Endothelial cell of umbilical vein (primary cell): ENCODE data around the gene P2RY2. TPM values are rescaled to one million over a fixed set of nuclear protein-coding genes. Genes with fewer than 3 reads are reported as not detected.
A peak's percentile ranks its signal among the peaks of the same experiment; 100 is the strongest.

Experiments
- BruUV-seq: library from RNA; stranded (reverse); fragments of 400-500 nt; replicated peaks from 2 replicates; lab custom pipeline; 2021; lab: Mats Ljungman, UMichigan
- CTCF ChIA-PET: fragments of 300-600, 350-600 bp; sonication (Branson Sonifier 250); formaldehyde crosslinking; loops from one replicate; lab custom pipeline; 2021; ENCODE audit warnings: antibody characterized with exemption, inconsistent platforms; lab: Charles Lee
- POLR2A ChIA-PET: fragments of 300-600, 350-600 bp; sonication (Branson Sonifier 250); formaldehyde crosslinking; loops from one replicate; lab custom pipeline; 2021; ENCODE audit warnings: antibody characterized with exemption, inconsistent platforms; lab: Charles Lee
- DNase-seq: peaks from one replicate; pipeline ENCODE4 v3.0.0-alpha.2; 2011; ENCODE audit warnings: low read depth, low spot score
- FAIRE-seq: peaks from 2 replicates; lab custom pipeline; 2011; peaks lifted over from hg19 to GRCh38; lab: Jason Lieb, UNC
- H2AFZ ChIP-seq: 2 replicates; pipeline ENCODE4 v1.6.0; 2012; ENCODE audit warnings: low read depth, low read length, control low read depth, inconsistent platforms
- H3K27ac ChIP-seq: 2 replicates; pipeline ENCODE4 v1.5.1; 2011; ENCODE audit warnings: low read depth, mild to moderate bottlenecking, control low read depth, low read length, moderate library complexity; ENCODE audit not compliant: insufficient read depth
- H3K27me3 ChIP-seq, 2 experiments: 2 replicates each; pipeline versions ENCODE4 v1.6.0 to v1.6.1; 2011; ENCODE audit warnings: low read length in 2 of 2, mixed read lengths in 1 of 2; ENCODE audit not compliant: control insufficient read depth in 2 of 2, insufficient read depth in 2 of 2
- H3K36me3 ChIP-seq, 2 experiments: 2 replicates in 1 of 2; 3 replicates in 1 of 2; pipeline ENCODE4 v1.5.1; 2011; ENCODE audit warnings: low read length in 2 of 2, mild to moderate bottlenecking in 1 of 2, moderate library complexity in 1 of 2; ENCODE audit not compliant: control insufficient read depth in 2 of 2, insufficient read depth in 2 of 2; ENCODE audit errors: extremely low read depth in 1 of 2
- H3K4me1 ChIP-seq: 3 replicates; pipeline ENCODE4 v1.5.1; 2011; ENCODE audit warnings: mild to moderate bottlenecking, low read length; ENCODE audit not compliant: control insufficient read depth, insufficient read depth; ENCODE audit errors: extremely low read depth
- H3K4me2 ChIP-seq: 2 replicates; pipeline ENCODE4 v1.6.1; 2011; ENCODE audit warnings: low read length, control low read depth, mixed read lengths; ENCODE audit not compliant: insufficient read depth
- H3K4me3 ChIP-seq, 3 experiments: fragments of 200-600 bp in 1 of 3; sonication (generic), shearing (Covaris generic) in 1 of 3; replicated peaks in 1 of 3; 2 replicates each; pipeline ENCODE4 v1.5.1; 2011 to 2016; ENCODE audit warnings: control low read depth in 3 of 3, low read length in 3 of 3, mild to moderate bottlenecking in 2 of 3, inconsistent platforms in 1 of 3, low read depth in 1 of 3, moderate library complexity in 1 of 3; ENCODE audit not compliant: insufficient read depth in 1 of 3
- H3K79me2 ChIP-seq: 2 replicates; pipeline ENCODE4 v1.6.0; 2012; ENCODE audit warnings: low read length, inconsistent platforms; ENCODE audit not compliant: control insufficient read depth, insufficient read depth
- H3K9ac ChIP-seq: replicated peaks from 2 replicates; pipeline ENCODE3; 2011; ENCODE audit warnings: low read length, control low read depth; ENCODE audit not compliant: insufficient read depth; ENCODE audit errors: extremely low read depth
- H3K9me1 ChIP-seq: replicated peaks from 3 replicates; pipeline ENCODE4 v1.6.0; 2011; ENCODE audit warnings: mild to moderate bottlenecking, low read length; ENCODE audit not compliant: control insufficient read depth, insufficient read depth; ENCODE audit errors: extremely low read depth
- H3K9me3 ChIP-seq: replicated peaks from 2 replicates; pipeline ENCODE4 v1.5.1; 2012; ENCODE audit warnings: low read length, inconsistent platforms; ENCODE audit not compliant: control insufficient read depth, insufficient read depth
- H4K20me1 ChIP-seq: replicated peaks from 2 replicates; pipeline ENCODE3; 2011; ENCODE audit warnings: mild to moderate bottlenecking, low read length; ENCODE audit not compliant: control insufficient read depth, insufficient read depth; ENCODE audit errors: extremely low read depth
- CTCF ChIP-seq, 2 donors: IDR thresholded peaks; 1 replicate in 1 of 2; 2 replicates in 1 of 2; pipeline ENCODE4 v1.5.1; 2011; ENCODE audit warnings: low read length in 2 of 2, mild to moderate bottlenecking in 2 of 2, moderate library complexity in 2 of 2, control low read depth in 1 of 2, inconsistent platforms in 1 of 2, low read depth in 1 of 2; ENCODE audit not compliant: insufficient read depth in 1 of 2; ENCODE audit errors: extremely low read depth in 1 of 2
- EZH2 ChIP-seq: IDR thresholded peaks from 2 replicates; pipeline ENCODE4 v1.6.1; 2012; ENCODE audit warnings: borderline replicate concordance, low read depth, mild to moderate bottlenecking, moderate library complexity, low read length, inconsistent platforms; ENCODE audit not compliant: severe bottlenecking
- FOS ChIP-seq: IDR thresholded peaks from 2 replicates; pipeline ENCODE4 v1.6.1; 2011; ENCODE audit warnings: mild to moderate bottlenecking, low read length, moderate library complexity, borderline replicate concordance; ENCODE audit not compliant: insufficient read depth
- GATA2 ChIP-seq: IDR thresholded peaks from 2 replicates; pipeline ENCODE4 v1.7.0; 2011; ENCODE audit warnings: low read depth, mild to moderate bottlenecking, moderate library complexity, mixed read lengths, low read length; ENCODE audit not compliant: insufficient read length, insufficient read depth
- JUN ChIP-seq: IDR thresholded peaks from 2 replicates; pipeline ENCODE4 v1.6.1; 2011; ENCODE audit warnings: borderline replicate concordance, low read depth; ENCODE audit not compliant: insufficient read length, insufficient read depth
- MAX ChIP-seq: IDR thresholded peaks from 2 replicates; pipeline ENCODE4 v1.6.1; 2011; ENCODE audit not compliant: insufficient read depth, insufficient read length
- MYC ChIP-seq: IDR thresholded peaks from one replicate; pipeline ENCODE4 v1.6.1; 2011; ENCODE audit warnings: mild to moderate bottlenecking, low read depth, low read length
- POLR2A ChIP-seq: IDR thresholded peaks from 2 replicates; pipeline ENCODE4 v1.6.1; 2012; ENCODE audit warnings: low read depth, mild to moderate bottlenecking, control low read depth, low read length
- POLR2AphosphoS5 ChIP-seq: IDR thresholded peaks from 2 replicates; pipeline ENCODE4 v1.6.1; 2012; ENCODE audit warnings: low read depth, mild to moderate bottlenecking, control low read depth, low read length, moderate library complexity; ENCODE audit not compliant: insufficient read depth
- dilution Hi-C: fragments of 300-500 bp; cut with MboI; formaldehyde crosslinking; loops from one replicate; pipeline ENCODE4 v1.15.0; 2019; ENCODE audit warnings: low sequenced_read_pairs; ENCODE audit not compliant: extremely low pct_ligation_motif_present
- intact Hi-C: fragments of 100-400 bp; cut with micrococcal nuclease; formaldehyde crosslinking; loops from one replicate; pipeline ENCODE4 v1.10.0; 2022
- polyA plus RNA-seq, 4 experiments: library from polyadenylated mRNA; depleted of rRNA in 3 of 4; stranded (reverse) in 3 of 4; unstranded in 1 of 4; fragments of >200 nt; gene quantifications; 2 replicates each; pipeline versions ENCODE4 v1.2.1 to v1.2.3, GENCODE V29; 2011 to 2012; ENCODE audit warnings: missing spikeins in 1 of 4
- total RNA-seq: library from RNA; stranded (reverse); gene quantifications from 2 replicates; pipeline ENCODE4 v1.2.3, GENCODE V29; 2021

The P2RY2 gene
- total and polyA plus RNA-seq, 2 donors (not counting 3 experiments of a cell fraction or from before 2014, with no cell fraction given), result 4.8 to 5.6 TPM

GRCh38 chr11:73171436-73172161 lies 46.5 kb upstream of the P2RY2 start:
- intact Hi-C loops, result no loop called here
- Histone ChIP-seq H3K4me2 (no peak overlapping the region), H3K9ac (no peak overlapping the region), H3K9me3 (no peaks in the 10 kb centered on the region), H3K27me3 (no peaks in the 10 kb centered on the region), H3K9me1 (no peaks in the 10 kb centered on the region), H3K4me1 (peaks cover 23% of the 10 kb centered on the region), H3K4me3 (no peak overlapping the region), H2AFZ (no peak overlapping the region), H4K20me1 (no peaks in the 10 kb centered on the region), H3K36me3 (no peaks in the 10 kb centered on the region), H3K79me2 (no peaks in the 10 kb centered on the region), H3K27ac (no peak overlapping the region)
- peak; percentile 64 for FAIRE-seq
- POLR2A ChIA-PET, result no interaction called here
- CTCF ChIA-PET, result interaction anchor here (0.8 kb wide), 1 partner anchor 446 kb away, joined by 3 read pairs; no protein-coding TSS in a partner anchor
- dilution Hi-C loops, result no loop called here
- BruUV-seq, result no TSS peak
- TF ChIP-seq GATA2, result no peak
- TF ChIP-seq EZH2, result no peak
- TF ChIP-seq MYC, result no peak
- TF ChIP-seq FOS, result no peak
- TF ChIP-seq MAX, result no peak
- TF ChIP-seq CTCF (IDR thresholded peaks at IDR 0.05; ENCODE audit: extremely low read depth in 1 of 2, insufficient read depth in 1 of 2, low read depth in 1 of 2, low read length in 2 of 2), result no peak
- no peak for TF ChIP-seq POLR2A
- TF ChIP-seq JUN, result no peak
- no peak for TF ChIP-seq POLR2AphosphoS5
- no peak for DNase-seq
